HEK293 (cell line): ENCODE measurements around the gene NDUFA3.

Source experiments
- GLI2 ChIP-seq: fragments of 450-650 bp; formaldehyde crosslinking; IDR thresholded peaks from 2 replicates; pipeline ENCODE4; 2017; ENCODE audit warnings: missing biosample characterization, missing genetic modification characterization, low read depth, borderline replicate concordance
- GLIS1 ChIP-seq: fragments of 450-650 bp; formaldehyde crosslinking; IDR thresholded peaks from 2 replicates; pipeline ENCODE4 v1.5.1; 2016; ENCODE audit warnings: missing biosample characterization, missing genetic modification characterization
- GLIS2 ChIP-seq: fragments of 450-650 bp; formaldehyde crosslinking; IDR thresholded peaks from 2 replicates; pipeline ENCODE4 v1.5.1; 2016; ENCODE audit warnings: missing biosample characterization, missing genetic modification characterization
- KLF1 ChIP-seq: fragments of 450-650 bp; formaldehyde crosslinking; IDR thresholded peaks from 2 replicates; pipeline ENCODE4 v1.5.1; 2016; ENCODE audit warnings: missing biosample characterization, missing genetic modification characterization
- TRIM28 ChIP-seq: IDR thresholded peaks from 2 replicates; pipeline ENCODE4 v1.6.1; 2011; ENCODE audit warnings: low read length, control low read depth, borderline replicate concordance
- WT1 ChIP-seq: fragments of 450-650 bp; formaldehyde crosslinking; IDR thresholded peaks from 2 replicates; pipeline ENCODE4 v1.5.1; 2016; ENCODE audit warnings: missing biosample characterization, missing genetic modification characterization
- YY2 ChIP-seq: fragments of 450-650 bp; formaldehyde crosslinking; IDR thresholded peaks from 2 replicates; pipeline ENCODE4 v1.5.1; 2016; ENCODE audit warnings: missing biosample characterization, missing genetic modification characterization
- ZBTB1 ChIP-seq: fragments of 450-650 bp; formaldehyde crosslinking; IDR thresholded peaks from 2 replicates; pipeline ENCODE4 v1.5.1; 2016; ENCODE audit warnings: missing biosample characterization, missing genetic modification characterization
- ZBTB21 ChIP-seq: fragments of 450-650 bp; formaldehyde crosslinking; IDR thresholded peaks from 2 replicates; pipeline ENCODE4 v1.5.1; 2017; ENCODE audit warnings: missing biosample characterization, missing genetic modification characterization
- ZBTB8A ChIP-seq: fragments of 450-650 bp; formaldehyde crosslinking; IDR thresholded peaks from 2 replicates; pipeline ENCODE4 v1.5.1; 2016; ENCODE audit warnings: missing biosample characterization, missing genetic modification characterization
- ZNF146 ChIP-seq: fragments of 450-650 bp; formaldehyde crosslinking; IDR thresholded peaks from 2 replicates; pipeline ENCODE4 v1.5.1; 2016; ENCODE audit warnings: missing biosample characterization, missing genetic modification characterization
- ZNF175 ChIP-seq: fragments of 450-650 bp; formaldehyde crosslinking; IDR thresholded peaks from 2 replicates; pipeline ENCODE4 v1.5.1; 2016; ENCODE audit warnings: missing biosample characterization, missing genetic modification characterization
- ZNF274 ChIP-seq, 2 experiments: fragments of 200-500 bp in 1 of 2; fragments of 450-650 bp in 1 of 2; sonication (Bioruptor generic) in 1 of 2; formaldehyde crosslinking in 1 of 2; IDR thresholded peaks; 2 replicates each; pipeline versions ENCODE4 v1.5.1 to v1.6.1; 2014 to 2016; ENCODE audit warnings: borderline replicate concordance in 1 of 2, inconsistent platforms in 1 of 2, low read length in 1 of 2, missing biosample characterization in 1 of 2, missing genetic modification characterization in 1 of 2
- ZNF292 ChIP-seq: fragments of 450-650 bp; formaldehyde crosslinking; IDR thresholded peaks from 2 replicates; pipeline ENCODE4 v1.5.1; 2016; ENCODE audit warnings: low read depth, missing biosample characterization, missing genetic modification characterization, borderline replicate concordance
- ZNF433 ChIP-seq: fragments of 450-650 bp; formaldehyde crosslinking; IDR thresholded peaks from 2 replicates; pipeline ENCODE4 v1.5.1; 2016; ENCODE audit warnings: missing biosample characterization, missing genetic modification characterization, low read depth
- ZNF473 ChIP-seq: fragments of 450-650 bp; formaldehyde crosslinking; IDR thresholded peaks from 2 replicates; pipeline ENCODE4 v1.5.1; 2017; ENCODE audit warnings: missing biosample characterization, missing genetic modification characterization
- ZNF544 ChIP-seq: fragments of 450-650 bp; formaldehyde crosslinking; IDR thresholded peaks from 2 replicates; pipeline ENCODE4 v1.5.0; 2017; ENCODE audit warnings: missing biosample characterization, missing genetic modification characterization
- ZNF549 ChIP-seq: fragments of 450-650 bp; IDR thresholded peaks from 2 replicates; pipeline ENCODE4 v1.5.1; 2018; ENCODE audit warnings: missing biosample characterization, missing genetic modification characterization, mild to moderate bottlenecking, inconsistent platforms, moderate library complexity
- ZNF555 ChIP-seq: fragments of 450-650 bp; formaldehyde crosslinking; conservative IDR thresholded peaks from 2 replicates; pipeline ENCODE4 v1.5.1; 2017; ENCODE audit warnings: missing biosample characterization, mild to moderate bottlenecking, missing genetic modification characterization, inconsistent platforms
- ZNF629 ChIP-seq: fragments of 450-650 bp; formaldehyde crosslinking; IDR thresholded peaks from 2 replicates; pipeline ENCODE4 v1.5.1; 2017; ENCODE audit warnings: missing biosample characterization, missing genetic modification characterization
- ZNF707 ChIP-seq: fragments of 450-650 bp; formaldehyde crosslinking; IDR thresholded peaks from 2 replicates; pipeline ENCODE4 v1.5.1; 2016; ENCODE audit warnings: missing biosample characterization, missing genetic modification characterization
- TF ChIP-seq, protein P1 (sequence below): fragments of 450-650 bp; formaldehyde crosslinking; conservative IDR thresholded peaks from 2 replicates; pipeline ENCODE4 v1.5.1; 2016; ENCODE audit warnings: low read depth, missing biosample characterization, missing genetic modification characterization
- TF ChIP-seq, protein P2 (sequence below): fragments of 450-650 bp; formaldehyde crosslinking; IDR thresholded peaks from 2 replicates; pipeline ENCODE4 v1.5.1; 2017; ENCODE audit warnings: missing biosample characterization, missing genetic modification characterization
- TF ChIP-seq, protein P3 (sequence below): fragments of 450-650 bp; formaldehyde crosslinking; IDR thresholded peaks from 2 replicates; pipeline ENCODE4 v1.5.1; 2016; ENCODE audit warnings: missing biosample characterization, missing genetic modification characterization
- TF ChIP-seq, protein P4 (sequence below): fragments of 450-650 bp; formaldehyde crosslinking; IDR thresholded peaks from 2 replicates; pipeline ENCODE4 v1.5.1; 2016; ENCODE audit warnings: missing biosample characterization, missing genetic modification characterization, low read depth
- TF ChIP-seq, protein P5 (sequence below): fragments of 450-650 bp; formaldehyde crosslinking; IDR thresholded peaks from 2 replicates; pipeline ENCODE4 v1.5.1; 2016; ENCODE audit warnings: missing biosample characterization, missing genetic modification characterization
- TF ChIP-seq, protein P6 (sequence below): fragments of 450-650 bp; formaldehyde crosslinking; IDR thresholded peaks from 2 replicates; pipeline ENCODE4 v1.5.1; 2017; ENCODE audit warnings: missing biosample characterization, missing genetic modification characterization

Gene NDUFA3

DNA sequence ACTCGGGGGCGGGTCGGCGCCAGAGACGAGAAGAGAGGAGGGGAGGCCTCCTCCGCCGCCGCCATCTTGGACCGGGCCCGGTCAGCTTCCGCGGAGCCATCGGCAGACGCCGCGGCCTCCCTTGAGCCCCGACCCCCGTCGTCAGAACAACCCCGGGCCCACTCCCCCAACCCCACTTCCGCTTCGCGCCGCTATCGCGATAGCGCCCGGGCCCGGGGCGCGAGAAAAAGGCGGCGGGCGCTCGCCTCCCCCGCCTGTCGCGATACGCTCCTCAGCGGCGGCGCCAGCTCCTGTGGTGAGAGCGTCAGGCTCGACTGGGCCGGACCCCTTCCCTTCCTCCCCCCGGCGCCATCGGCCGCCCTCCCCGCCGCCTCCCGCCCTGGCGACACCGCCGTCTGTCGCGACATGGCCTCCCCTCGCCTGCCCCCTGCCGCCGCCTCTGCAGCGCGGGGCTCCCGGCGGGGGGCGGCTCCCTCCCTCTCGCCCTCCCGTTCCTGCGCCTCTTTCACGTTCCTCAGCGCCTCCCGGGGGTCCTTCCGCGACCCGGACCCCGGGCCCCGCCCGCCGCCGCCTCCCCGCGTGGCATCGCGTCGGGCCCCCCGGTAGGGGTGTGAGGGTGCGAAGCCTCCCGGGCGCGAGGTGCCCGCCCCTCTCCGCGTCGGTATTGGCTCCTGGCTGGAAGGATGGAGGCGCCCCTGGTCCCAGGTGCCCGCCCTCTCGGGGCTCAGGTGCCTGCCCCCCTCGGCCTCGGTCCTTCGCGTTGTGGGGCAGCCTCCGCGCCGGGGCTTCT, 35.2 kb downstream of the NDUFA3 start, which contains the start of gene CNOT3 (continued):
- TF ChIP-seq, protein P1, sequence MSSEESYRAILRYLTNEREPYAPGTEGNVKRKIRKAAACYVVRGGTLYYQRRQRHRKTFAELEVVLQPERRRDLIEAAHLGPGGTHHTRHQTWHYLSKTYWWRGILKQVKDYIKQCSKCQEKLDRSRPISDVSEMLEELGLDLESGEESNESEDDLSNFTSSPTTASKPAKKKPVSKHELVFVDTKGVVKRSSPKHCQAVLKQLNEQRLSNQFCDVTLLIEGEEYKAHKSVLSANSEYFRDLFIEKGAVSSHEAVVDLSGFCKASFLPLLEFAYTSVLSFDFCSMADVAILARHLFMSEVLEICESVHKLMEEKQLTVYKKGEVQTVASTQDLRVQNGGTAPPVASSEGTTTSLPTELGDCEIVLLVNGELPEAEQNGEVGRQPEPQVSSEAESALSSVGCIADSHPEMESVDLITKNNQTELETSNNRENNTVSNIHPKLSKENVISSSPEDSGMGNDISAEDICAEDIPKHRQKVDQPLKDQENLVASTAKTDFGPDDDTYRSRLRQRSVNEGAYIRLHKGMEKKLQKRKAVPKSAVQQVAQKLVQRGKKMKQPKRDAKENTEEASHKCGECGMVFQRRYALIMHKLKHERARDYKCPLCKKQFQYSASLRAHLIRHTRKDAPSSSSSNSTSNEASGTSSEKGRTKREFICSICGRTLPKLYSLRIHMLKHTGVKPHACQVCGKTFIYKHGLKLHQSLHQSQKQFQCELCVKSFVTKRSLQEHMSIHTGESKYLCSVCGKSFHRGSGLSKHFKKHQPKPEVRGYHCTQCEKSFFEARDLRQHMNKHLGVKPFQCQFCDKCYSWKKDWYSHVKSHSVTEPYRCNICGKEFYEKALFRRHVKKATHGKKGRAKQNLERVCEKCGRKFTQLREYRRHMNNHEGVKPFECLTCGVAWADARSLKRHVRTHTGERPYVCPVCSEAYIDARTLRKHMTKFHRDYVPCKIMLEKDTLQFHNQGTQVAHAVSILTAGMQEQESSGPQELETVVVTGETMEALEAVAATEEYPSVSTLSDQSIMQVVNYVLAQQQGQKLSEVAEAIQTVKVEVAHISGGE (tag by site-specific recombination), result no peak
- TF ChIP-seq ZNF473 (no peak), ZNF629 (no peak), ZNF433 (no peak), KLF1 (tag by site-specific recombination) (no peak), ZBTB1 (tag by site-specific recombination) (no peak), WT1 (tag by site-specific recombination) (no peak), GLIS1 (peak; percentile 87), ZNF146 (tag by site-specific recombination) (no peak), ZNF175 (tag by site-specific recombination) (no peak), ZNF549 (tag by site-specific recombination) (no peak), YY2 (tag by site-specific recombination) (peak; percentile 80), ZNF707 (tag by site-specific recombination) (no peak), ZNF555 (tag by site-specific recombination) (no peak), ZBTB21 (tag by site-specific recombination) (no peak), GLIS2 (peak; percentile 55), ZNF292 (no peak), TRIM28 (no peak), ZNF274 (IDR thresholded peaks at IDR 0.05; ENCODE audit: low read length) (no peak), ZNF274 (tag by site-specific recombination; IDR thresholded peaks at IDR 0.05; ENCODE audit: borderline replicate concordance) (no peak), ZNF544 (tag by site-specific recombination) (no peak), ZBTB8A (tag by site-specific recombination) (no peak), GLI2 (tag by site-specific recombination) (no peak)
- TF ChIP-seq, protein P2, sequence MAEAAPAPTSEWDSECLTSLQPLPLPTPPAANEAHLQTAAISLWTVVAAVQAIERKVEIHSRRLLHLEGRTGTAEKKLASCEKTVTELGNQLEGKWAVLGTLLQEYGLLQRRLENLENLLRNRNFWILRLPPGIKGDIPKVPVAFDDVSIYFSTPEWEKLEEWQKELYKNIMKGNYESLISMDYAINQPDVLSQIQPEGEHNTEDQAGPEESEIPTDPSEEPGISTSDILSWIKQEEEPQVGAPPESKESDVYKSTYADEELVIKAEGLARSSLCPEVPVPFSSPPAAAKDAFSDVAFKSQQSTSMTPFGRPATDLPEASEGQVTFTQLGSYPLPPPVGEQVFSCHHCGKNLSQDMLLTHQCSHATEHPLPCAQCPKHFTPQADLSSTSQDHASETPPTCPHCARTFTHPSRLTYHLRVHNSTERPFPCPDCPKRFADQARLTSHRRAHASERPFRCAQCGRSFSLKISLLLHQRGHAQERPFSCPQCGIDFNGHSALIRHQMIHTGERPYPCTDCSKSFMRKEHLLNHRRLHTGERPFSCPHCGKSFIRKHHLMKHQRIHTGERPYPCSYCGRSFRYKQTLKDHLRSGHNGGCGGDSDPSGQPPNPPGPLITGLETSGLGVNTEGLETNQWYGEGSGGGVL, result 0 out of 2 replicates have a peak, but pooled peaks have one; percentile 13
- TF ChIP-seq, protein P3, sequence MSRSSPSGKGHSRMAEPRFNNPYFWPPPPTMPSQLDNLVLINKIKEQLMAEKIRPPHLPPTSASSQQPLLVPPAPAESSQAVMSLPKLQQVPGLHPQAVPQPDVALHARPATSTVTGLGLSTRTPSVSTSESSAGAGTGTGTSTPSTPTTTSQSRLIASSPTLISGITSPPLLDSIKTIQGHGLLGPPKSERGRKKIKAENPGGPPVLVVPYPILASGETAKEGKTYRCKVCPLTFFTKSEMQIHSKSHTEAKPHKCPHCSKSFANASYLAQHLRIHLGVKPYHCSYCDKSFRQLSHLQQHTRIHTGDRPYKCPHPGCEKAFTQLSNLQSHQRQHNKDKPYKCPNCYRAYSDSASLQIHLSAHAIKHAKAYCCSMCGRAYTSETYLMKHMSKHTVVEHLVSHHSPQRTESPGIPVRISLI, result no peak
- TF ChIP-seq, protein P4, sequence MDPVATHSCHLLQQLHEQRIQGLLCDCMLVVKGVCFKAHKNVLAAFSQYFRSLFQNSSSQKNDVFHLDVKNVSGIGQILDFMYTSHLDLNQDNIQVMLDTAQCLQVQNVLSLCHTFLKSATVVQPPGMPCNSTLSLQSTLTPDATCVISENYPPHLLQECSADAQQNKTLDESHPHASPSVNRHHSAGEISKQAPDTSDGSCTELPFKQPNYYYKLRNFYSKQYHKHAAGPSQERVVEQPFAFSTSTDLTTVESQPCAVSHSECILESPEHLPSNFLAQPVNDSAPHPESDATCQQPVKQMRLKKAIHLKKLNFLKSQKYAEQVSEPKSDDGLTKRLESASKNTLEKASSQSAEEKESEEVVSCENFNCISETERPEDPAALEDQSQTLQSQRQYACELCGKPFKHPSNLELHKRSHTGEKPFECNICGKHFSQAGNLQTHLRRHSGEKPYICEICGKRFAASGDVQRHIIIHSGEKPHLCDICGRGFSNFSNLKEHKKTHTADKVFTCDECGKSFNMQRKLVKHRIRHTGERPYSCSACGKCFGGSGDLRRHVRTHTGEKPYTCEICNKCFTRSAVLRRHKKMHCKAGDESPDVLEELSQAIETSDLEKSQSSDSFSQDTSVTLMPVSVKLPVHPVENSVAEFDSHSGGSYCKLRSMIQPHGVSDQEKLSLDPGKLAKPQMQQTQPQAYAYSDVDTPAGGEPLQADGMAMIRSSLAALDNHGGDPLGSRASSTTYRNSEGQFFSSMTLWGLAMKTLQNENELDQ (tag by site-specific recombination), result no peak
- TF ChIP-seq, protein P5, sequence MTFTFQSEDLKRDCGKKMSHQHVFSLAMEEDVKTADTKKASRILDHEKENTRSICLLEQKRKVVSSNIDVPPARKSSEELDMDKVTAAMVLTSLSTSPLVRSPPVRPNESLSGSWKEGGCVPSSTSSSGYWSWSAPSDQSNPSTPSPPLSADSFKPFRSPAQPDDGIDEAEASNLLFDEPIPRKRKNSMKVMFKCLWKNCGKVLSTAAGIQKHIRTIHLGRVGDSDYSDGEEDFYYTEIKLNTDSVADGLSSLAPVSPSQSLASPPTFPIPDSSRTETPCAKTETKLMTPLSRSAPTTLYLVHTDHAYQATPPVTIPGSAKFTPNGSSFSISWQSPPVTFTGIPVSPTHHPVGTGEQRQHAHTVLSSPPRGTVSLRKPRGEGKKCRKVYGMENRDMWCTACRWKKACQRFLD (tag by site-specific recombination), result no peak
- TF ChIP-seq, protein P6, sequence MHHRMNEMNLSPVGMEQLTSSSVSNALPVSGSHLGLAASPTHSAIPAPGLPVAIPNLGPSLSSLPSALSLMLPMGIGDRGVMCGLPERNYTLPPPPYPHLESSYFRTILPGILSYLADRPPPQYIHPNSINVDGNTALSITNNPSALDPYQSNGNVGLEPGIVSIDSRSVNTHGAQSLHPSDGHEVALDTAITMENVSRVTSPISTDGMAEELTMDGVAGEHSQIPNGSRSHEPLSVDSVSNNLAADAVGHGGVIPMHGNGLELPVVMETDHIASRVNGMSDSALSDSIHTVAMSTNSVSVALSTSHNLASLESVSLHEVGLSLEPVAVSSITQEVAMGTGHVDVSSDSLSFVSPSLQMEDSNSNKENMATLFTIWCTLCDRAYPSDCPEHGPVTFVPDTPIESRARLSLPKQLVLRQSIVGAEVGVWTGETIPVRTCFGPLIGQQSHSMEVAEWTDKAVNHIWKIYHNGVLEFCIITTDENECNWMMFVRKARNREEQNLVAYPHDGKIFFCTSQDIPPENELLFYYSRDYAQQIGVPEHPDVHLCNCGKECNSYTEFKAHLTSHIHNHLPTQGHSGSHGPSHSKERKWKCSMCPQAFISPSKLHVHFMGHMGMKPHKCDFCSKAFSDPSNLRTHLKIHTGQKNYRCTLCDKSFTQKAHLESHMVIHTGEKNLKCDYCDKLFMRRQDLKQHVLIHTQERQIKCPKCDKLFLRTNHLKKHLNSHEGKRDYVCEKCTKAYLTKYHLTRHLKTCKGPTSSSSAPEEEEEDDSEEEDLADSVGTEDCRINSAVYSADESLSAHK (tag by site-specific recombination), result 0 out of 2 replicates have a peak, but pooled peaks have one; percentile 22
